Aortic smooth muscle cell (primary cell): ENCODE data around the gene ASIC1. TPM values are rescaled to one million over a fixed set of nuclear protein-coding genes. Genes with fewer than 3 reads are reported as not detected.

Source experiments
- total RNA-seq: library from RNA; depleted of rRNA; stranded (reverse); fragments of >200 nt; gene quantifications from 2 replicates; pipeline ENCODE4 v1.2.3, GENCODE V29; 2014

Gene ASIC1
- 1.3 and 1.4 TPM in 2 replicates for total RNA-seq

DNA sequence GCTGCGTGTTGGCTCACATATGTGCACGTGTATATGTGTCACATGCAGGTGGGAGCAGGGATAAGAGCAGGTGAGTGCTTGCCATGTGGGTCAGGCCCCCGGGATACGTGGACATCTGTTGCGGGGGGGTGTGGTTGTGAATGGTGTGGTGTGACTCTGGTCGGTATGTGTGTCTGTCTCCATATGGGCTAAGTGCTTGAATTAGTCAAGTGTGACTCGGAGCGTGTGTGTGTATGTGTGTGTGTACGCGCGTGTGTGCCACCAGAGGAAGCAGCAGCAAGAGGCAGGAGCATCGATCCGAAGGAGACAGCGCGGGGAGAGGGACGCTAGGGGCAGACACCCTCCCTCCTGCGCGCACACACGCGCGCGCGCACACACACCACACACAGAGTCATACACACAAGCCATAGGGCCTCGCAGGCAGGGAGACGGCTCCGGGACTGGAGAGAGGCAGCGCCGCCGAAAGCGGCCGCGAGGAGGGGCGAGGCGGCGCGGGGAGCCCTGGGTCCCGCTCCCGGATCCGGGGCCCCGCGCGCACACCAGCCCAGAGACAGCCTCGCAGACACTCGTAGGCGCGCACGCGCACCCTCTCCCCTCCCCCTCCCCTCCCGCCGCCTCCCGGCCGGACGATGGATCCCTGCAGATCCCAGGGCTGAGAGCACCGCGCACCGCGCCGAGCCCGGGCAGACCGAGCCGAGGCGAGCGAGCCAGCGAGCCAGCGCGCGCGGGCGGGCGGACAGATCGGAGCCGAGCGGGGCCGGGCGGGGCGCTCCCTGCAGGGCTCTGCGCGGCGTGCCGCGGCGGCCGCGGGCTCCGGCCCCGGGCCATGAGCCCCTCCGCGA is at the start of gene ASIC1:
ASIC1 (plus strand) TSS at position 597 of the 842 bp plus-strand sequence. CDS start 1,171 bp downstream, outside the sequence.

DNA sequence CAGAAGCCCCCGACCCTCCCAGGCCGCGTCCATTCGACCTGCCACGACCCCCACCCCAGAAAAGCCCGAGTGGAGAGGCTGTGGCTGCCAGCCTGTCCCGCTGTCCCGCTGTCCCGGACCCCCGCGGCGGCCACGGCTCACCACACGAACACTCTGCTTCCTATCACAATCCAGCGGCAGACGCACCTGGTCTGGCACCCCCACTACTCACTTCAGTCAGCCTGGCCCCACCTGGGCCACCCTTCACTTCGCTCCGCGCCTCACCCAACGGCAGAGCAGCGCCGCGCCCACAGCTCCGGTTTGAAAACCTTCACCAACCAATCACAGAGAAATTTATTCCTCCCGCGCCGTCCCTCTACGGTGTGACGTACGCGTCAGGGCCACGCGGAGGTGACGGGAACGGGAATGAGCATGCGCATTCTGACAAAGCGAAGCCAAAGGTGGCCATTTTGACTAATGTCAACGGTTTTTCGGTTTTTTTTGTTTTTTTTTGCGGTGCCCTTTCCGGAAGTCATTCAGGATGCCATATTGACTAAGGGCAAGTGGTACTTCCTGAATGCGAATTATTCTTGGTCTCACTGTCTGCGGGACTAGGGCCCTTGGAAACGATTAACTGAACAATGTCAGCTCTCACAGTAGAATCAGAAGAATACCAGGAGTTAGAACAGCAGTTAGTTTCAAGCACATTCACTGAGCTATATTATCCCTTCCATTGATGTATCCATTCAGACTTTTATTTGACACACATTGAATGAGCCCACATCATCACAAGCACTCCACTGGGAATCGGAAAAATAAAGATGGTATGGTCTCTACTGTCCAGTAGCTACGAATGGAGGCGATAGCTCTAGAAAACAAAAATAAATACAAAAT is 32.0 kb upstream of the ASIC1 start, which contains the start of gene RACGAP1:
RACGAP1 (minus strand) TSS at position 308 of the 873 bp plus-strand sequence. CDS start 8,779 bp downstream, outside the sequence.

DNA sequence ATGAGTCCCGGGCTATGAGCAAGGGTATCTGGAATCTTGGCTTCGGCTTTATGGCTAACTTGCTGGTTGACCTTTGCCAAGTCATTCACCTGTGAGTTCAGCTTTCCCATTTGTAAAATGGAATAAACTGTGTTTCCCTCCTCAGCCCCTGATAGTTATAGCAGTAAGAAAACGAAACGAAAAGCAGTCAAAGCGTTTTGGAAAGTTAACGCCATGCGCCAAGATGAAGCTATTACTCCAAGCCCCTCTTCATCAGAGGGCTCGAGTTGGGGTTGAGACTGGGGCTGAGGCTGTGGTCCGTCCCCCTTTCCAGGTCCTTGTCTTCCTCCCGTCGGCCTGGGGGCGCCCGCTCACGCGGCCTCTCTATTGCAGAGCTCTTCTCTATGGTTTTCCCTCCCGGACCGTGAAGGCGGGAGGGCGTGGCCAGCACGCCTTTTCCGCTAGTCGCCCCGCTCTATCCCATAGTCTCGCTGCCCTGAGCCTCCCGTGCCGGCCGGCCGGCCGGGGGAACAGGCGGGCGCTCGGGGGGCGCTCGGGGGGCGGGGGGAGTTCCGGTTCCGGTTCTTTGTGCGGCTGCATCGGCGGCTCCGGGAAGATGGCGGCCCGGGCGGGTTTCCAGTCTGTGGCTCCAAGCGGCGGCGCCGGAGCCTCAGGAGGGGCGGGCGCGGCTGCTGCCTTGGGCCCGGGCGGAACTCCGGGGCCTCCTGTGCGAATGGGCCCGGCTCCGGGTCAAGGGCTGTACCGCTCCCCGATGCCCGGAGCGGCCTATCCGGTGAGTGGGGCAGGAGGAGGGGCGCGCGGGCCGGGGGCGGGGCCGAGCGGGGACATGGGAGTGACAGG is 27.6 kb downstream of the ASIC1 start, which contains the start of gene SMARCD1:
SMARCD1 (plus strand) TSS at position 568 of the 840 bp plus-strand sequence; CDS start at position 596, 28 bp downstream.

DNA sequence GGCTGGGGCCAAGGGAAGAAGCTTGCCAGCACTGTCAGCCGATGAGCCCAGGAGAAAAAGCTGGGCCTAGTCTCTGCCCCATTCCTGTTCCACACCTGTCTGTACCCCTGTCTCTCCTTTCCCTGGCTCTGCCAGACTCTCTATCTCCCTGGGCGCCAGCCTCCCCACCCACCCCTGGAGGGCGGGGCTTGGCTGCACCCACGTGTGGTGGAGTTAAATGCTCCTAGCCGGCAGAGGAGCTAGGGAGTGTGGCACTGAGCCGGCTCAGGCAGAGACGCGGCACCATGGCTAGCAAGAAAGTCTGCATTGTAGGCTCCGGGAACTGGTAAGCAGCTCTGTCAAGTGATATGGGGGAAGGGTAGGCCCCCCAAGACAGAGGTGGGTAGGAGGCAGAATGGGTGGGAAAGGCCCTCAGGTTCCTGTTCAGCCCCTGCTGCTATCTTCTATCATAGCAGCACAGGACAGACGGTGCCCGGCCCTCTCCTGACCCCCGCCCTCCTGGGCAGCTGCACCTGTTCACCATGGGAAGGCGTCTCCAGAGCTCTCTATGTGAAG is 46.4 kb downstream of the ASIC1 start, which contains the start of gene GPD1:
GPD1 (plus strand) TSS at position 242 of the 555 bp plus-strand sequence; CDS start at position 285, 43 bp downstream.

DNA sequence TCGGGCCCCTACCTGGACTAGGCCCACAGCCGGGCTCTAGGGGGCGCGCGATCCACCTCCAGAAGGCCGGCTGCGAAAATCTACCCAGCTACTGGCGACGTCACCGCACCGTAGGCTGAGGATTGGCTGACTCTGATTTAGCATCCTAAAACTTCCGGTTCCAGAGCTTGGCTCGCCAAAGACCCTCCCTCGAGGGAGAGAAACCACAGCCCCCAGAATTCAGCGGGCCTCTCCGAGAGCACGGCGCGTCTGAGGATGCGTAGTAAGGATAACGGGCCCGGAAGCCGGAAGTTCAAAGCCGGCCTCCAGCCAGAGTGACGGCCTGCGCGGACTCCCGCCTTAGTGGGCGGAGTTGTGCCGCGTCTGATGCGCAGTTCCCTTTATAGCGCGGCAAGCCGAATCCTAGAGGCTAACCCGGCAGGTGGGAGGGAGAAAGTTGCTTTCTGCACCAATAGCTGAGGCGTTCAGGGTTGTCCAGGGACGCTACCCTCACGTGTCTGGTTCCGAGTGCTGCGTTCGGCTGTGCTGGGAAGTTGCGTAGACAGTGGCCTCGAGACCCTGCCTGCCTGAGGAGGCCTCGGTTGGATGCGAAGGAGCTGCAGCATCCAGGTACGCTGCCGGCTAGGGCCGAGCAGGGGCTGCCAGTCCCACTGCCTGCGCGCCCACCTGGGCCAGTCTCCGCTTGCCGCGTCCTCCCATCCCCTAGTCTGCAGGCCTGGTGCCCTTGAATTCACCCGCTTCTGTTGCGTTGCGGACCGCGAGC is 54.5 kb downstream of the ASIC1 start, which contains the start of gene COX14:
COX14 (plus strand) TSS at position 544 of the 763 bp plus-strand sequence. CDS start 7,808 bp downstream, outside the sequence.

Other genes starting within 250 kb of the ASIC1 start
- 10.3 and 12.8 TPM in 2 replicates for gene NCKAP5L, start 229.2 kb upstream of the ASIC1 start, total RNA-seq
- 2.0 and 3.3 TPM in 2 replicates for gene BCDIN3D, start 214.5 kb upstream of the ASIC1 start, total RNA-seq
- gene FAIM2, start 153.7 kb upstream of the ASIC1 start, total RNA-seq, result 0.81 and 2.0 TPM in 2 replicates
- gene AQP2, start 106.9 kb upstream of the ASIC1 start, total RNA-seq, result not detected in 2 replicates
- 0.19 and 0.26 TPM in 2 replicates for gene AQP5, start 95.7 kb upstream of the ASIC1 start, total RNA-seq
- gene AQP6, start 84.6 kb upstream of the ASIC1 start, total RNA-seq, result 0.12 and 0.13 TPM in 2 replicates
- 58.3 and 78.9 TPM in 2 replicates for gene RACGAP1, start 32.1 kb upstream of the ASIC1 start, total RNA-seq
- 21.8 and 27.8 TPM in 2 replicates for gene SMARCD1, start 27.7 kb downstream of the ASIC1 start, total RNA-seq
- gene GPD1, start 46.4 kb downstream of the ASIC1 start, total RNA-seq, result 0.13 and 0.44 TPM in 2 replicates
- 45.6 and 65.3 TPM in 2 replicates for gene COX14, start 54.6 kb downstream of the ASIC1 start, total RNA-seq
- 44.8 and 52.8 TPM in 2 replicates for gene CERS5, start 109.8 kb downstream of the ASIC1 start, total RNA-seq
- gene LIMA1, start 225.9 kb downstream of the ASIC1 start, total RNA-seq, result 89.8 and 116 TPM in 2 replicates